GM03348 (cell line): ENCODE measurements around the gene ATAD3A.

Experiments used
- DNase-seq: peaks from one replicate; pipeline ENCODE4 v3.0.0; 2012; ENCODE audit warnings: low spot score

Gene ATAD3A

GRCh38 chr1:1540090-1540817 lies 28.3 kb downstream of the ATAD3A start, which contains the start of gene TMEM240:
Gene TMEM240, minus strand, starts transcription at chr1:1540624. Its CDS starts 278 bp downstream, at chr1:1540346.
- peak; percentile 96 for DNase-seq

DNA sequence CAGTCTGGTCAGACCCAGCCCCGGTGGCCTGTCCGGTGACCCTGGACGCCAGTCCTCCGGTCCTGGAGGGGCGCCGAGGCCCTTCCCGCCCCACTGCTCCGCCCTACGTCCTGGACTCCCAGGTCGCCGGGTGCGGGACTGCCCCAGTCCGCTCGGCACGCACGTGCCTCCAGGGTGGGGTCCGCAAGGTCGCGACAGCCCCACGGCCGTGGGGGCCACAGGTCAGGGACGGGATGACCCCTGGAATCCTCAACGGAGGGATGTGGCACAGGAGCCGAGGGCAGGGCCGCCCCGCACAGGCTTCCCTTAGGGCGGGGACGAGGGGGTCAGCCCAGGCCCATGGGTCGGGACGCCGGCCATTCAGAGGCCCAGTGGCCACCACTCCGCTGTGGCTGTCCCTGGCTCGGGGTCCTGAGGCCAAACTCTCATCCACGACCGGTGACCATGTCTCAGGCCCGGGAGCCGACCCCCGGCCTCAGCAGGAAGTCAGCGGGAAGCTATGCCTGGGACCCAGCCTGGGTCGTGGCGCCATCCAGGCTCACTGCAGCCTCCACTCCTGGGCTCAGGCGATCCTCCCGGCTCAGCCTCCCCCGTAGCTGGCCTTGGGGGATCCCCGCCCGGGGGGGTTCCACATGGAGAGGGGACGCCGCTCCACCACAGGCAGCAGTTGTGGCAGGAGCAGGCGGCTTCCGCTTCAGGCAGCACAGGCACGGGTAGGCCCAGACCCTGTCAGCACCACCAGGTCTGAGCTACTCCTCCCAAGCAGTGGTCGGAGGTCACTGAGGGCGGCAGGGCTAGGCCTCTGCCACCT lies 29.1 kb downstream of the ATAD3A start:
- DNase-seq = no peak

DNA sequence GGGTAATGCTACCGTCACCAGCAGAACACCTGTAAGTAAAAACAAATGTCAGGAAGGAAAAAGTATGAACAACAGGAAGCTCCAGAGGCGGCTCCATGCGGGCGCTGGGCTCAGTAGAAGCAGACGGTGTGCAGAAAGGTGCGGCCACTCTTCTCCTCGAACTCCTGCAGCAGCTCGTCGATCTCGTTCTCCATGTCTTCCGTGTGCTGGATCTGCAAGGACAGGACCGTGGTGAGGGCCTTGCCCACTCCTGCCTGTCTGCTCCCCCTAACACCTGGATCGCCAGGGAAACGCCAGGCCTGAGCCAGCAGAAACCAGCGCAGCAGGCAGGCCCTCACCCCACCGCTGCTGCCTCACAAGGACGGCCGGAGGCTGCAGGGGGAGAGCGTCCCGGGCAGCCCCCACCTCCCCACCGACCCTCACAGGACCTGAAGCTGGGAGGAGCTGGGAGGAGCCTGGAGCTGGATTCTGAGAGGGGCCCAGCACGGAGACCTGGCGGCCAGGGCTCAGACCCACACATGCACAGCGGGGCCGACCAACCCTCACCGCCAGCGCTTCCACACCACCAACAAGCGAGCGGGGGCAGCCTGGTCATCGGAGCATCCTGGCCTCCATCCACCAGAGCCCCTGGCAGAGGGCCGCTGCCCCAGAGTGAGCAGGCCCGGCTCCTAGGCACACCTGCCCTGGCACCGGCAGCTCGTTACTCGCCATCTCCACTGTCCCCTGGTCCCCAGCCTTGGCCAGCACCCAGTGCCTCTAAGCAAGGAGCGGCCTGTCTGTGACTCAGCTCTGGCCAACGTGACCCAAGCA lies 30.2 kb downstream of the ATAD3A start:
- no peak for DNase-seq

DNA sequence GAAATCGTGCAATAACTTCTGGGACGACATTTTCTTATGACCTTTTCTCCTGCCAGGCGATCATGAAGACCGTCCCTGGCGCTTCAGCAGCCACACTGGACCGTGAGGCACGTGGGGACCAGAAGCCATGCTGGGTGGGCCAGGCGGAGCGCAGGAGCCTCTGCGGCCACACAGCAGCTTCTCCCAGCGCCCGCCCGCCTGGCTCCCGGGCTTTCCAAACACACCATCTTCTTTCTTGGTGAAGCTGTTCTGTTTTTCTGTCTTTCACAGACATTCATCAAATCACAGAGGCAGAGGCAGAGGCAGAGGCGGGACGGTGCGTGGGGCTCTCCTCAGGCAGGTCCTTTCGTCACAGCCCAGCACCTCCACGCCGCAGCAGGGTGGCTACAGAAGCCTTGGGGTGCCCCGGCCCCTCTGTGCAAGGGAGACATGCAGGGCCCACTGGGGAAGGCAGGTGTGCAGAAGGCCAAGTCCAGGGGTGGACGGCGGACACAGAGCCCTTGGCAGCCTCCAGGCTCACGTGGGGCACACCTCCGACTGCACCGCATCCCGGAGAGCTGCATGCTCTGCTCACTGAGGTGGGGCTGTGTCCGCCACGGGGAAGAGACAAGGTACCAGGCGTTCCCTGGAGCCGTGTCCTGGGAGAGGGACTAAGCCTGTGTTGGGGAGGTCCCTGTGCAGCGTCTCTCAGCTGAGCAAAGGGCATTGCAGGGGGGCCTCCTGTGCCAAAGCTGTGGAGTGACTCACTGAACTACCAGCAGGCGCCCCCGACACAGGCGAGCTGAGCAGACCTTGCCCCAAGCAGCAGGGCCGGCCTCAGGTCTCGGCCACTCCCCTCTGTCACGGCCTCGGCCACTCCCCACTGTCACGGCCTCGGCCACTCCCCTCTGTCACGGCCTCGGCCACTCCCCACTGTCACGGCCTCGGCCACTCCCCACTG lies 31.1 kb downstream of the ATAD3A start:
- no peak for DNase-seq

- no peak for DNase-seq
Measured at GRCh38 chr1:1543706-1544099, 31.7 kb downstream of the ATAD3A start.

DNA sequence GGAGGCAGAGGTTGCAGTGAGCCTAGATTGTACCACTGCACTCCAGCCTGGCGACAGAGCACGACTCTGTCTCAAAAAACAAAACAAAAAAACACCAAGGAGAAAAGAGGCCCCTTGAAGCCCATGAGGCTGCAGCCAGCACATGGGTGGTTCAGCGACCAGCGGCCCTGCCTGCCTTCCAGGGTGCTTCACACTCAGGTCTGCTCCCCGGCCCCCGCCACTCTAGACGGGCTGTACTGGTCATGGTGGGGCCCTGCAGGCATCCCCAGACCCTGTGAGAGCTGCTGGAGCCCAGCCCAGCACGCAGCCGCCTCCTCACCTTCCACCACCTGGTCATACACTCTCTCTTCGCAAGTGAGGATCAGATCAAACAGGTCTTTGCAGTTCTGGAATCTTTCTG lies 32.6 kb downstream of the ATAD3A start:
- DNase-seq = no peak

DNA sequence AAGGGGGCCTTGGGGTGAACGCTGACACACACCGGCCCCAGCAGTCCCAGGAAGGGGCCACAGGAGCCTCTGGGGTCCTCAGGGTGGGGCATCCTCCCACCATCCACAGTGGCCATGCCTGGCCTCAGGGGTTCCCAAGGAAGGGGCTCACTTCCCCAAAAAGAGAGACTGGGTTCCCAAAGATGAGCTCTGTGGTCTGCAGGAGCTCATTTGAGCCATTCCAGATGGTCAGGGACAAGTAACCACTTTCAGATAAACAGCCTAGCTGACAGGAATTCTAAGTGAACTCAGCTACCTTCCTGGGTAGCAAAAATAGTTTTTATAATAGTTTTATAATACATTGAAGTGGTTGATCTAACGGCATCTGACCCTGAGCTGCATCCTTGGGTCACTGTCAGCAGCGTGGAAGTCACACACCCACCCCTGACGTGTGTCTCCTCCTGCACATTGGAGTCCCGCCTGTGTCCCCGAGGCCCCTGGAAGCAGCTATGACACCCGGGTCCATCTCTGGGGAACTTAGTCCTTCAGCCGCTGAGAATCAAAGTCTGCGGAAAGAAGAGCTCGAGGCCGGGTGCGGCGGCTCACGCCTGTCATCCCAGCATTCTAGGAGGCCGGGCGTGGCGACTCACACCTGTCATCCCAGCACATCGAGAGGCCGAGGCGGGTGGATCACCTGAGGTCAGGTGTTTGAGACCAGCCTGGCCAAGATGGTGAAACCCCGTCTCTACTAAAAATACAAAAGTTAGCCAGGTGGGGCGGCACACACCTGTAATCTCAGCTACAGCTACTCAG lies 34.2 kb downstream of the ATAD3A start:
- no peak for DNase-seq

DNA sequence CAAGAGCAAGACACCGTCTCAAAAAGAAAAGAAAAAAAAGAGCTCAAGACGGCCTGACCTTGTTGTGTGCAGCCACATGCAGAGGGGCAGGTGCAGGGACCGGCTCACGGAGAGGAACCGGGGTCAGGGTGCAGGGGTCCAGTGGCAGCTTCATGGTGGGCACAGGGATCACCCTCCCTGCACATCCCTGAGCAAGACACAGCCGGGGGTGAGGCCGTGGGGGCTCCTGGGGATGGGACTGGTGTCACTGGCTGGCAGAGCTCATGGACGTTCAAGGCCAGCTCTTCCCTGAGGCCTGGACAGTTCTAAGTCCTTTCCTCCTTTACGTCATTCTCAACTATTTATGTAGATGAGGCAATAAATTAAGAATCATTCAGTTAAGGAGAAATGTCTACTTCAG lies 35.0 kb downstream of the ATAD3A start:
- no peak for DNase-seq

DNA sequence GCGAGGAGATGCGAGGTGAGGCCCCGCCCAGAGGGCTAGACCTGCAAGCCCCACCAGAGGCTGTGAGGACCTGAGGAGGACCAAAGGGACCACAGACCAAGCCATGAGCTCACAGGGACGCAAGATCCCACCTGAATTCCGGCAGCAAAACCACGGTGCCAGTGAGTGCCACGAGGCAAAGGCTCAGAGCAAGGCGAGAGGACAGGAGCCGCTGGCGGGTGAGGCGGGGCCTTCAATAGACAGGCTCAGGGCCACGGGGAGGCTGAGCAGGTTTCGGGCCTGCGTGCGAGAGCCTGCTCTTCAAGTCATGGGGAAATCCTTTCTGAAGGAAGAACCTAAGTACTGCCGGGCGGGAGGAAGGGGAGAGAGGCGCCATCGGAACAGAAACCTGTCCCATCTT lies 35.5 kb downstream of the ATAD3A start:
- no peak for DNase-seq

- DNase-seq = no peak
Measured at GRCh38 chr1:1548591-1548990, 36.6 kb downstream of the ATAD3A start.

- no peak for DNase-seq
Measured at GRCh38 chr1:1550087-1550486, 38.1 kb downstream of the ATAD3A start.

GRCh38 chr1:1550591-1551432 lies 38.9 kb downstream of the ATAD3A start:
- DNase-seq = peak; percentile 65

DNA sequence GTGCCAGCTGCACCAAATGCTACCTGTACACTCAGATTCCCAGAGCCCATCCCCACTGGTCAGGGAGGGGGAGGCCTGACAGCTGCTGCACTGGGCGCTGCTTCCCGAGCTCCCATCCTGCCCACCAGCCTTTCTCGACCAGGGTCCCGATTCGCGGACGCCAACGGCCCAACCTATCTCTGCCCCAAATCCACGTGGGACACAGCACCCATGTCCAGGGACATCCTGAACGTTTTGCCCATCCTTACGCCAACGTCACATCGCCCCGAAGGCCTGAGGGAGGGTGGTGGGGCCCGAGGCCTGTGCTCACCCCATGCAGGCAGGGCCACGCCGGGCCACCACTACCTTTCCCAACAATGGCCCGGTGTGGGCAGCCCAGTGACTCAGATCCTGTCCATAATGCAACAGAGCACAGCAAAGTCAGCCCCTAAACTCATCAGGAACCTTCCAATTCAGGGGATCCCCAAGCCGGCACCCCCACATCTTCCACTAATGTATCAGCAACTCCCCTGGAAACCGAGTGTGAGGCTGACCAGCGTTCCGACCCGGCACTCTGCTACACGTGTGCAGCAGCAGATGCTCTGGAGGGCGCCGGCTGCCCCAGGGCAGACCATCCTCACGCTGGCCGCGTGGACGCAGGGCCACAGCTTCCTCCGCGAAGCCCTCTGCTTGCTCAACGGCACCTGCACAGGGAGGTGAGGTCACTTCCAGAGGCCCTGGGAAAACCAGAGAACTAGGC lies 39.7 kb downstream of the ATAD3A start:
- no peak for DNase-seq

DNA sequence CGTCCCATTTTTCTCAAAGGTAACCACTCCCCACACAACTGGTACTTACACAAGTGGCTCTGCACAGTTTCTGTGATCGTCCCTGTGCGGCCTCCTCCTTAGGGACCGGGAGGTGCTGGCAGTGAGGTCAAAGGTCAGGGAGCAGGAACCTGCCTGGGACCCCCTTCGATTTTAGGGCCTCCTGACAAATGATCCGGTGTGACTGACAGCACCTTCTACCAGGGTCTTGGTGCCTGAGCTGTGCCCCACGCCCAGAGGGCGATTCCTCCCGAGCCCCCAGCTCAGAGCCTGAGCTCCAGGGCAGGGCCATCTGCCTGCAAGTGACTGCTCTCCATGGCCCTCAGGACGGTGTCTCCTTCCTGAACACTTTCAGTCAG lies 40.3 kb downstream of the ATAD3A start:
- DNase-seq = no peak

GRCh38 chr1:1553821-1554494 lies 42.0 kb downstream of the ATAD3A start:
- DNase-seq = no peak

DNA sequence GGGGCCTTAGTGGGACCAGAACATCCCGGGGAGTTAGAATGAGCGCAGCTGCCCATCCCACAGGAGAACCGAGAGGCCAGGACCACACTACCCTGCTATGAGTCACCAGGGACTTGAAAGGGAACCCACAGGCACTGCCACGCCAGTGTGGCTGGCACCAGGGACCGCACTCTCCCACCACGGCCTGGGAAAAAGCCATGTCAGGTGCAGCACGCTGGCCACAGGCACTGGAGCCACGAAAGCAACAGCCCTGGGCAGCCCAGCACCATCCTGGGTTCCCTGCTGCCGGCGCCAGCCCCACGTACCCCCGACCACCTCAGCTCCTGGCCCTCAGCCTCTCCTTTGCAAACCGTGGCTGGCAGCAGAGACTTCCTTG lies 42.6 kb downstream of the ATAD3A start:
- DNase-seq = no peak

GRCh38 chr1:1554926-1555915 lies 43.3 kb downstream of the ATAD3A start:
- peak; percentile 85 for DNase-seq
